DMS53 treated with DMSO at 0.1 percent for 48 hours (cell line): ENCODE data around the gene KRT74.

Experiments
- DNase-seq: peaks from one replicate; lab custom pipeline; 2025; ENCODE audit not compliant: unreplicated experiment; lab: John Stamatoyannopoulos, UW

Gene KRT74

GRCh38 chr12:52522346-52523011, 51.2 kb downstream of the KRT74 start:
- DNase-seq, result no peak

- no peak for DNase-seq
Observed at GRCh38 chr12:52521568-52522266, 51.9 kb downstream of the KRT74 start.

- no peak for DNase-seq
Observed at GRCh38 chr12:52521175-52521567, 52.5 kb downstream of the KRT74 start.

- no peak for DNase-seq
Observed at GRCh38 chr12:52519826-52520662, 53.6 kb downstream of the KRT74 start, which contains the start of gene KRT5. TSS of gene KRT5 (minus strand) at chr12:52520394. CDS start at chr12:52520296, 98 bp downstream.

- no peak for DNase-seq
Observed at GRCh38 chr12:52519387-52519703, 54.3 kb downstream of the KRT74 start.

GRCh38 chr12:52518574-52519386, 54.9 kb downstream of the KRT74 start:
- no peak for DNase-seq

GRCh38 chr12:52517888-52518287, 55.8 kb downstream of the KRT74 start:
- DNase-seq, result no peak

- DNase-seq, result no peak
Observed at GRCh38 chr12:52517005-52517835, 56.4 kb downstream of the KRT74 start.

- no peak for DNase-seq
Observed at GRCh38 chr12:52515927-52516831, 57.5 kb downstream of the KRT74 start.
